Testis (tissue), 2 donors: ENCODE measurements around the gene ENTREP3.

Experiments used
- POLR2A ChIP-seq: fragments of 450-650 bp; IDR thresholded peaks from one replicate; pipeline ENCODE4 v1.6.1; 2017; ENCODE audit warnings: antibody characterized with exemption, mild to moderate bottlenecking, moderate library complexity
- TF ChIP-seq, protein P1 (sequence below), 3 experiments: fragments of 450-650 bp in 2 of 3; fragments of 200-600 bp in 1 of 3; sonication (generic) in 1 of 3; IDR thresholded peaks; one replicate each; pipeline ENCODE4 v1.5.1; 2016 to 2019; ENCODE audit warnings: antibody characterized with exemption in 3 of 3, mild to moderate bottlenecking in 2 of 3, moderate library complexity in 1 of 3

DNA sequence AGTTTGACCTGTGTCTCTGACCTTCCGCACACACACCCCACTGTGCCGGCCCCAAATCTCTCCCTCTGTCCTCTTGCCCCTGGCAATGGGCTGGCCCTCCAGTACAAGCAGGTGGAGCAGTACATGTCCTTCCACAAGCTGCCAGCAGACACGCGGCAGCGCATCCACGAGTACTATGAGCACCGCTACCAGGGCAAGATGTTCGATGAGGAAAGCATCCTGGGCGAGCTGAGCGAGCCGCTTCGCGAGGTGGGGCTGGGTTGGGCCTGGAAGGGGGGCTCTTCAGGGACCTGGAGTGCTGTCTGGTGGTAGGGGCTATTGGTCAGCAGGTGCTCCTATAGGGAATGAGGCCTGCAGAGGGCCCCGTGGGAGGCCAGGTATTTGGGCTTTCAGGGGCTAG is 29.8 kb upstream of the ENTREP3 start:
- TF ChIP-seq, protein P1, sequence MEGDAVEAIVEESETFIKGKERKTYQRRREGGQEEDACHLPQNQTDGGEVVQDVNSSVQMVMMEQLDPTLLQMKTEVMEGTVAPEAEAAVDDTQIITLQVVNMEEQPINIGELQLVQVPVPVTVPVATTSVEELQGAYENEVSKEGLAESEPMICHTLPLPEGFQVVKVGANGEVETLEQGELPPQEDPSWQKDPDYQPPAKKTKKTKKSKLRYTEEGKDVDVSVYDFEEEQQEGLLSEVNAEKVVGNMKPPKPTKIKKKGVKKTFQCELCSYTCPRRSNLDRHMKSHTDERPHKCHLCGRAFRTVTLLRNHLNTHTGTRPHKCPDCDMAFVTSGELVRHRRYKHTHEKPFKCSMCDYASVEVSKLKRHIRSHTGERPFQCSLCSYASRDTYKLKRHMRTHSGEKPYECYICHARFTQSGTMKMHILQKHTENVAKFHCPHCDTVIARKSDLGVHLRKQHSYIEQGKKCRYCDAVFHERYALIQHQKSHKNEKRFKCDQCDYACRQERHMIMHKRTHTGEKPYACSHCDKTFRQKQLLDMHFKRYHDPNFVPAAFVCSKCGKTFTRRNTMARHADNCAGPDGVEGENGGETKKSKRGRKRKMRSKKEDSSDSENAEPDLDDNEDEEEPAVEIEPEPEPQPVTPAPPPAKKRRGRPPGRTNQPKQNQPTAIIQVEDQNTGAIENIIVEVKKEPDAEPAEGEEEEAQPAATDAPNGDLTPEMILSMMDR (IDR thresholded peaks at IDR 0.05) = no peak
- no peak for TF ChIP-seq POLR2A
